Bronchial epithelial cell (primary cell): ENCODE results near the gene NECAB2. TPM values are rescaled to one million over a fixed set of nuclear protein-coding genes. Genes with fewer than 3 reads are reported as not detected.

Source experiments
- DNase-seq: peaks from one replicate; pipeline ENCODE4 v3.0.0-alpha.2; 2010; ENCODE audit warnings: low read depth
- FAIRE-seq: peaks from 2 replicates; lab custom pipeline; 2011; peaks lifted over from hg19 to GRCh38; lab: Jason Lieb, UNC
- H3K27me3 ChIP-seq: 2 replicates; pipeline ENCODE4 v1.5.1; 2011; ENCODE audit warnings: low read length; ENCODE audit not compliant: control insufficient read depth, insufficient read depth
- H3K36me3 ChIP-seq: 2 replicates; pipeline ENCODE4 v1.5.1; 2011; ENCODE audit warnings: low read length; ENCODE audit not compliant: control insufficient read depth, insufficient read depth
- H3K4me3 ChIP-seq: 2 replicates; pipeline ENCODE4 v1.5.1; 2011; ENCODE audit warnings: mild to moderate bottlenecking, low read depth, low read length, control low read depth
- total RNA-seq: library from RNA; depleted of rRNA; stranded (reverse); fragments of >200 nt; gene quantifications from 2 replicates; pipeline ENCODE4 v1.2.1, GENCODE V29; 2014
- TF ChIP-seq, protein P1 (sequence below): IDR thresholded peaks from 2 replicates; pipeline ENCODE4 v1.5.1; 2011; ENCODE audit warnings: mild to moderate bottlenecking, moderate library complexity, low read length, control low read depth, inconsistent platforms; ENCODE audit not compliant: insufficient read depth, severe bottlenecking

Gene NECAB2
- total RNA-seq, 1 donor from 2014 or later, result not detected

DNA sequence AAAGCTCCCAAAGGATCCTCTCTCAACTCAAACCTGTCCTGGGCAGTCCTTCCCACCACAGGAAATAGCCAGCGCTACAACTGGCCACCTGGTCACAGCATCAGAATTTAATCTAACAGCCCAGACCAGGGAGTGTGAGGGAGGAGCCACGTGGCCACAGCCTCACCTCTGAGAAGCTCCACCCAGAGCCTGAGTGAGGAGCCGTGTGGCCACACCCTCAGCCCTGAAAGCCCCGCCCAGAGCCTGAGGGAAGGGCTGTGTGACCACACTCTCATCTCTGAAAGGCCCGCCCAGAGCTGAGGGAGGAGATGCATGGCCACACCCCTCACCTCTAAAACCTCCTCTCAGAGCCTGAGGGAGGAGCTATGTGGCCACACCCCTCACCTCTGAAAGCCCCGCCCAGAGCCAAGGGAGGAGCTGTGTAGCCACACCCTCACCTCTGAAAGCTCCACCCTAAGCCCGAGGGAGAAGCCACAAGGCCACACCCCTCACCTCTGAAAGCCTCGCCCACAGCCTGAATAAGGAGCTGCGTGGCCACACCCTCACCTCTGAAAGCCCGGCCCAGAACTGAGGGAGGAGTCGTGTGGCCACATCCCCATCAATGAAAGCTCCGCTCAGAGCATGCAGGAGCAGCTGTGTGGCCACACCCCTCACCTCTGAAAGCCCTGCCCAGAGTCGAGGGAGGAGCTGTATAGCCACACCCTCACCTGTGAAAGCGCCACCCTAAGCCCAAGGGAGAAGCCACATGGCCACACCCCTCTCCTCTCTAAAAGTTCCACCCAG lies 45.9 kb downstream of the NECAB2 start:
- peak; percentile 92 for DNase-seq
- peak; percentile 99 for FAIRE-seq
- TF ChIP-seq, protein P1, sequence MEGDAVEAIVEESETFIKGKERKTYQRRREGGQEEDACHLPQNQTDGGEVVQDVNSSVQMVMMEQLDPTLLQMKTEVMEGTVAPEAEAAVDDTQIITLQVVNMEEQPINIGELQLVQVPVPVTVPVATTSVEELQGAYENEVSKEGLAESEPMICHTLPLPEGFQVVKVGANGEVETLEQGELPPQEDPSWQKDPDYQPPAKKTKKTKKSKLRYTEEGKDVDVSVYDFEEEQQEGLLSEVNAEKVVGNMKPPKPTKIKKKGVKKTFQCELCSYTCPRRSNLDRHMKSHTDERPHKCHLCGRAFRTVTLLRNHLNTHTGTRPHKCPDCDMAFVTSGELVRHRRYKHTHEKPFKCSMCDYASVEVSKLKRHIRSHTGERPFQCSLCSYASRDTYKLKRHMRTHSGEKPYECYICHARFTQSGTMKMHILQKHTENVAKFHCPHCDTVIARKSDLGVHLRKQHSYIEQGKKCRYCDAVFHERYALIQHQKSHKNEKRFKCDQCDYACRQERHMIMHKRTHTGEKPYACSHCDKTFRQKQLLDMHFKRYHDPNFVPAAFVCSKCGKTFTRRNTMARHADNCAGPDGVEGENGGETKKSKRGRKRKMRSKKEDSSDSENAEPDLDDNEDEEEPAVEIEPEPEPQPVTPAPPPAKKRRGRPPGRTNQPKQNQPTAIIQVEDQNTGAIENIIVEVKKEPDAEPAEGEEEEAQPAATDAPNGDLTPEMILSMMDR, result no peak
- Histone ChIP-seq H3K4me3 (no peak overlapping the region), H3K36me3 (no peaks in the 10 kb centered on the region), H3K27me3 (no peaks in the 10 kb centered on the region)

DNA sequence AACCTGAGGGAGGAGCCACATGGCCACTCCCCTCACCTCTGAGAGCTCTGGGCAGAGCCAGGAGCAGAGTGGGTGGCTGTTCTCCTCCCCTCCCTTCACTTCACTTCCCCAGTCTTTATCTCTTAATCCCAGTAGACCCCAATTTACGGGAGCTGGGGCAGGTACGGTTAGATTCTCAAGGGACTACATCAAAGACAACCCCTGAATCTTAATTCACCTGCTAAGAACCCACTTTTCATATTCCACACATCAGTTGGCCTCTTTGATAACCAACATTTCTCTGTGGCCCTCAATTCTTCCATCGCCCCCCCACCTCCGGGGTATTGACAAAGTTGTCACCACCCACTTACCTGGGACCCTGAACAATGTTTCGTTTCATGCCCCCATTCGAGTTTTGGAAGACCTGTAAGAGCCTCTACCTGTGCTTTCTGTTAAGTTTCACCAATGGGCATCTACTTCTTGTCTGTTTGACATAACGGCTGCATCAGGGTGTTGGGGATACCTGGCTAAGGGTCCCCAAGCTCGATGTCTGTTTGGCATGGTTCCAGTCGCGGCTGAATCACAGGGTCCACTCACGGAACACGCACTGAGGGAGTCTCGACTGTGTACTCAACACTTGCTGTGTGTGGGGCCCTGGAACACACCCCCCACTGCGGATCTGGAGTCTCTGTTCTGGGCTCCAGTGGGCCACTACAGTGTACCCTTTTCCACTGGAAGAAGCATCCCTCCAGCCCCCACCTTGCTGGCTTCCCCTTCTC lies 46.7 kb downstream of the NECAB2 start:
- FAIRE-seq (no peak), DNase-seq (no peak)
- no peak overlapping the region for H3K4me3 ChIP-seq
- no peaks in the 10 kb centered on the region for H3K27me3 ChIP-seq
- TF ChIP-seq, protein P1, result no peak
- H3K36me3 ChIP-seq, result no peaks in the 10 kb centered on the region

DNA sequence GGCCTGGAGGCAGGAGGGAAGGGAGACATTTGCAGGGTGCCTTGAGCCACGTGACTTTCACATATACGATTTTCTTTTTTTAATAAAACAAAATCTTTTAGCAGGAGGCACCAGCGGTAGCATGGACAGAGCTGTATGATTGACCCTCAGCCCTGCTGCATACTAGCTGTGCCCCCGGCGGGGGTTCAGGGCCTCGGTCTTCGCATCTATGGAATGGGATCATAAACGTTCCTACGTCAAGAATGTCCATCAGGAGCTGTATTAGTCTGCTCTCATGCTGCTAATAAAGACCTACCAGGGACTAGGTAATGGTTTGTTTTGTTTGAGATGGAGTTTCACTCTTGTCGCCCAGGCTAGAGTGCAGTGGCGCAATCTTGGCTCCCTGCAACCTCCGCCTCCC lies 47.4 kb downstream of the NECAB2 start:
- DNase-seq (no peak), FAIRE-seq (no peak)
- TF ChIP-seq, protein P1, result no peak
- Histone ChIP-seq H3K27me3 (no peaks in the 10 kb centered on the region), H3K36me3 (no peaks in the 10 kb centered on the region), H3K4me3 (no peak overlapping the region)

DNA sequence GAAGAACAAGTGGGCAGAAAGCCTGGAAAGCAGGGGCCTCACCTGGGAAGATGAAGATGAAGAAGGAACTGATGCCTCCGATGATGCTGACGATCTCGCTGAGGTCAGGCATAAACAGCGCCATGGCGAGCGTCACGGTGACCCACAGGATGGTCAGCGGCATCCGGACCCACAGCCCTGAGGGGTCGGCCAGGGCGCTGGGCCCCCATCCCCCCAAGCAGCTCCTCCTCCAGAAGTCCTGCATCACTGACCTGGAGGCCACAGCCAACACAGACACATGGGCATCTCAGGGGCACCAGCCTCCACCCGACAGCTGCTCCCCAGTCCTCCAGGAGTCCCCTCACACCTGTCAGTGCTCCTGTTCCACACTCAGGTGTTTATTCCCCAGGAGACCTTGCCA lies 48.4 kb downstream of the NECAB2 start:
- no peak overlapping the region for H3K4me3 ChIP-seq
- no peak for FAIRE-seq
- TF ChIP-seq, protein P1, result no peak

DNA sequence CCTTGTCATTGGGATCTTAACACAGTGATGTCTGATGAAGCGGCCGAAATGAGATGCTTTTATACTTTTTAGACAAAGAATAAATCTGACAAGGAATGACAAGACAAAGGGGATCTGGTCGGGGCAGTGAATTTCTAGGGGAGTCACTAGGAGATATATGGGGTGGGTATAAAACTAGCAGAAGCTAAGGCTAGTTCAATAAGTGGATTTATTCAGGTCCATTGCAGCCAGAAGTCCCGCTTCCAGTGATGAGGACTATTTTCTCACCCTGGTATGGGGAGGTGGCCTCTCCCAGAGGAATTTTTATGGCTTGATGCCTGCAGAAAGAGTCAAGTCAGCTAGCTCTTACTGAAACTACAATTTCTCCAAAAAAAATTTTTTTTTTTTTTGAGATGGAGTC lies 50.7 kb downstream of the NECAB2 start:
- no peak for FAIRE-seq

More for the DNA sequence above, 48.4 kb downstream of the NECAB2 start:
- H3K36me3 ChIP-seq, result no peaks in the 10 kb centered on the region
- no peaks in the 10 kb centered on the region for H3K27me3 ChIP-seq
- DNase-seq, result no peak

More for the DNA sequence above, 50.7 kb downstream of the NECAB2 start:
- Histone ChIP-seq H3K4me3 (no peak overlapping the region), H3K27me3 (no peaks in the 10 kb centered on the region), H3K36me3 (no peaks in the 10 kb centered on the region)
- TF ChIP-seq, protein P1, result no peak
- no peak for DNase-seq
